HG03378 (cell line): ENCODE measurements around the gene ALG10B.
A peak's percentile ranks its signal among the peaks of the same experiment; 100 is the strongest.
"Not testable (repeated sequence)": the region's sequence is repeated elsewhere in the genome, so short reads cannot be mapped to it uniquely, and the experiment has no call there.

ENCODE experiments used
- ATAC-seq: cut with Tn5 transposase; IDR thresholded peaks from one replicate; pipeline ENCODE4 v1.9.1; 2021; ENCODE audit warnings: mild to moderate bottlenecking, moderate library complexity; ENCODE audit not compliant: unreplicated experiment

Gene ALG10B, protein sequence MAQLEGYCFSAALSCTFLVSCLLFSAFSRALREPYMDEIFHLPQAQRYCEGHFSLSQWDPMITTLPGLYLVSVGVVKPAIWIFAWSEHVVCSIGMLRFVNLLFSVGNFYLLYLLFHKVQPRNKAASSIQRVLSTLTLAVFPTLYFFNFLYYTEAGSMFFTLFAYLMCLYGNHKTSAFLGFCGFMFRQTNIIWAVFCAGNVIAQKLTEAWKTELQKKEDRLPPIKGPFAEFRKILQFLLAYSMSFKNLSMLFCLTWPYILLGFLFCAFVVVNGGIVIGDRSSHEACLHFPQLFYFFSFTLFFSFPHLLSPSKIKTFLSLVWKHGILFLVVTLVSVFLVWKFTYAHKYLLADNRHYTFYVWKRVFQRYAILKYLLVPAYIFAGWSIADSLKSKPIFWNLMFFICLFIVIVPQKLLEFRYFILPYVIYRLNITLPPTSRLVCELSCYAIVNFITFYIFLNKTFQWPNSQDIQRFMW

GRCh38 chr12:38316391-38317129, at the start of gene ALG10B:
ALG10B (plus strand) TSS chr12:38316774; CDS start chr12:38316894, 120 bp downstream.
- peak; percentile 100 for ATAC-seq

DNA sequence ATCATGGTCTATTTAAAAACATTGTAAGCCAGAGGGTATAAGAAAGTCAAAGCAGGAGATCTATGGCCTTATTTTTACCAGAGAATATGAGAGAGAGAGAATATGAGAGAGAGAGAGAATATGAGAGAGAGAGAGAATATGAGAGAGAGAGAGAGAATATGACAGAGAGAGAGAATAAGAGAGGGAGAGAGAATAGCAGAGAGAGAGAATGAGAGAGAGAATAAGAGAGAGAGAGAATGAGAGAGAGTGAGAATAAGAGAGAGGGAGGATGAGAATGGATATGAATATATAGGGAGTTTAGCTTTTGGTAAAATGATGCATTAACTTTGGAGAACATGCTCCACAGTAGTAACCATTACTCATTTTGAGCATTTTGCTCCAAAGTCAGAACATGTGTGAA, 48.0 kb upstream of the ALG10B start:
- no peak for ATAC-seq

- ATAC-seq = no peak
Measured at GRCh38 chr12:38269897-38270296, 46.7 kb upstream of the ALG10B start.

DNA sequence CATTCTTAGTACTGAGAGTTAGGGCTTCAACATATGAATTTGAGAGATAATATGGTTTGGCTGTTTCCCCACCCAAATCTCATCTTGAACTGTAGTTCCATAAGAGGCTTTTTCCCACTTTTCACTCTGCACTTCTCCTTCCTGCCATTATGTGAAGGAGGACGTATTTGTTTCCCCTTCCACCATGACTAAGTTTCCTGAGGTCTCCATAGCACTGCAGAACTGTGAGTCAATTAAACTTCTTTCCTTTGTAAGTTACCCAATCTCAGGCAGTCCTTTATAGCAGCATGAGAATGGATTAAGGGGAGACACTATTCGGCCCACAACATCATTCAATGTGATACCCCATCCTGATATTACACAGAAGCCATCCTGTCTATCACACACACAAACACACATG, 36.8 kb upstream of the ALG10B start:
- no peak for ATAC-seq

DNA sequence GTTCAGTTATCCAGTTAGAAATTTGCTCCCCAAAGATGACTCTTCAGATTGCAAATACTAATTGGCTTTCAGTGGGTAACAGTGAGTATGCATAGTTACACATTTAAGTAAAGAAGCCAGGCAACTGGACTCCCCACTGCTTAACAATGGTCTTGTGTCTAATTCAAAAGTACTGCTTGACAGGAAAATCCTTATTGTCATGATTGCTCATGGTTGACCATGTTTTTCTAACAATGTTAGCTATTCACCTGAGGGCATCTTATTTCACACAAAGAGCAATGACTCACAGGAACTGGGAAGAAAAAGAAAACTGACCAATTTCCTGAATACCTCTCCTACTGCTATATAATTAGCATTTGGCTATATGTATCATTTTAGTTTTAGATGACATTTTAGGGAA, 33.7 kb upstream of the ALG10B start:
- no peak for ATAC-seq

GRCh38 chr12:38289396-38289795, 27.2 kb upstream of the ALG10B start:
- ATAC-seq = no peak

DNA sequence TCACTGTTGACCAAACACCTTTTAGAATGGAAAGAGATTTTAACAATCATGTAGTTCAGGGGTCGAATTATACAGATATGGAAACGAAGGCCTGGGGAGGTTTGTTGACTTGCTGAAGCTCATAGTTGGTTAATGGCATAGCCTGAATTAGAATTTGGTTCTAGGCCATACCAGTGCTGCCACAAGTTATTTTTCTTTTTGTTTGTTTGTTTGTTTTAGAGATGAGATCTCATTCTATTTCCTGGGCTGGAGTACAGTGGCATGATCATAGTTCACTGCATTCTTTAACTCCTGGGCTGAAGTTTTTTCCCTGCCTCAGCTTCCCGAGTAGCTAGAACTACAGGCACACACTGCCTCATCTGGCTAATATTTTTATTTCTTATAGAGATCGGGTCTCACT, 25.4 kb upstream of the ALG10B start:
- no peak for ATAC-seq

DNA sequence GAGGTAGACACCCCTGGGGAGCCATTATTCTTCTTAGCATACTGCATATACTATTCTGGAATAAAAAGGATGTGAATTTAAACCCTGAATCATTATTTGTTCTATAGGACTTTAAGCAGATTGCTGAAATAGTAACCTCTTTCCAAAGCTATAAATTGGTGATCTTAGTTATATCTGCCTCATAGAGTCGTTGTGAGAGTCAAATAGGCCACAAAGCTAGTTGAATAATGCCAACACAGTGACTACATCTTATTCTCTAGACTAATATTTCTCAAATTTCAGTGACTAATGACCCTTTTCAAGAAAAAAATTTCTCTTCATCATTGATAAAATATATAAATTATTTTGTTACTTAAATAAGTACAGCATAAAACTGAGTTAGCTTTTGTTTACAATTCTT, 13.6 kb upstream of the ALG10B start:
- ATAC-seq = not testable (repeated sequence)

GRCh38 chr12:38321966-38322365, 5.4 kb downstream of the ALG10B start:
- ATAC-seq = not testable (repeated sequence)

DNA sequence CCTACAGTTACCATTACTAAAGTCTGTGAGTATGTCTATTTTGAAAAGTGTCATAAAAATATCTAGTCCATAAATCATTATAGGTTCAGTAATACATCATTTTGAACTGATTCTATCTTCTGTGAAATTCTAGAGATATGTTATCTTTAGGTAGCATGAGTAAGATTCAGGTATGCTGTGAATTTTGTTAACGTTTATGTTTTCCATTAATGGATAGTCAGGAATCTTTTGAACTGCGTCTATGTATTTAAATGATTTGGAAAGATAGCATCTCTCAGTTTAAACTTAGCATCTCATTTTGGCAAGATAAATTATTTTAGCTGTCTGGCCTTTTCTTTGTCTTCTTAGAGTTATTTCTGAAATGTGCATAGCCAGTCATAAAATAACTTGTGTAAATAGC, 8.3 kb downstream of the ALG10B start:
- no peak for ATAC-seq

GRCh38 chr12:38327356-38327755, 10.8 kb downstream of the ALG10B start:
- no peak for ATAC-seq

- ATAC-seq = peak; percentile 58
Measured at GRCh38 chr12:38328306-38328895, 11.8 kb downstream of the ALG10B start.

DNA sequence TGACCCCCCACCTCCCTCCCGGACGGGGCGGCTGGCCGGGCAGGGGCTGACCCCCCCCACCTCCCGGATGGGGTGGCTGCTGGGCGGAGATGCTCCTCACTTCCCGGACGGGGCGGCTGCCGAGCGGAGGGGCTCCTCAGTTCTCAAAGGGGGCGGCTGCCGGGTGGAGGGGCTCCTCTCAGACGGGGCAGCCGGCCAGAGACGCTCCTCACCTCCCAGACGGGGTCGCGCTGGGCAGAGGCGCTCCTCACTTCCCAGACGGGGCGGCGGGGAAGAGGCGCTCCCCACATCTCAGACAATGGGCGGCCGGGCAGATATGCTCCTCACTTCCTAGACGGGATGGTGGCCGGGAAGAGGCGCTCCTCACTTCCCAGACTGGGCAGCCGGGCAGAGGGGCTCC, 13.8 kb downstream of the ALG10B start:
- ATAC-seq = not testable (repeated sequence)

GRCh38 chr12:38332814-38333213, 16.2 kb downstream of the ALG10B start:
- no peak for ATAC-seq

DNA sequence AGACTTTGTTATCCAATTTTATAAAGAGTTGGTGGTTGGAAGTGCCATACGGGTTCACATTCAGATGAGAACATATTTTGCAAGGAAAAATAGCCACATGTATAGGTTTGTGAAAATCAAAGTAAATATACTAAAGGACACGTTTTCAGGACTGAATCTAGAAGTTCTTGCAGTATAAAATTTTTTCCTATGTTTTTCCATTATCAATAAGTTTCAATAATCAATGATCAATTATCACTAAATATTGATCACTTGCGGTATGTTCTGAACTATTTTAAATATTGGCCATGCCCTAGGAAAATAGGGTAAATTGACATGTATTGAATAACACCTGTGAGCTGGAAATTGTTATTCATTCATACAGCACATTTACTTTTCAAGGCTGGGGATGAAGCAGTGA, 25.9 kb downstream of the ALG10B start:
- no peak for ATAC-seq

DNA sequence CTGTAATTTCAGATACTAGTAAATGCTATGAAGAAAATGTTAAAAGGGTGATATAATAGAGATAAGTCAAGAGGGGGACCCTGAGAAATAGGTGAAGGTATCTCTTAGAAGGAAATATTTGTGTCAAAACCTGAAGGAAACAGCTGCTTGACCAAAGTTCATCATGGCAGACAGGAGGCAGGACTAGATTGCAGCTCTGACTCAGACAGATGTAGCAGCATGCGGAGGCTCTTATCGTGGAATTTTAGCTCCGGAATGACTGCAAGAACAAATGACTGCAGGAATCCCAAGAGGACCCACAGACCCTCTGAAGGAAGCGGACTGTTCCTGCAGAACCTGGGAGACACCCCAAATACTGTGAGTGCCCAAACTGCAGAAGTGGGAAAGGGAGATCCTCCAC, 26.7 kb downstream of the ALG10B start:
- ATAC-seq = not testable (repeated sequence)

DNA sequence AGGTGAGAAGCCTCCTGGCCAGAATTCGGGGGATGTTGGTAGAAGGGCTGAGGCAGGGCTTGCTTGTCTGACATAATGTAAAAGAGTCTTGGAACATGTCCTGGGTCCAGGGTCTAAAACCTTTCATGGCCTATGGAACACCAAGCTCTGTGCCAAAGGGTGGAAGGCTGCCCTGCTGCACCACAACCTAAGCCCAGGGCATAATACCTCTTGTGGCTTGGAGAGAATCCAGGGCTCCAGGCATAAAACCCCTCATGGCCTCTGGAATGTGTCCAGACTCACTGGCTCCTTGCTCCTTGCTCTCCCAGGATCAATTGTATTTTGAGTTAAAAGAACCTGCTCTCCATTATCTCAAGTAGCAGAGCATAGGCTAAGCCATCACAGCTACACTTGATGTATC, 27.3 kb downstream of the ALG10B start:
- not testable (repeated sequence) for ATAC-seq

- peak; percentile 100 for ATAC-seq
Measured at GRCh38 chr12:38350342-38351174, 34.0 kb downstream of the ALG10B start.

DNA sequence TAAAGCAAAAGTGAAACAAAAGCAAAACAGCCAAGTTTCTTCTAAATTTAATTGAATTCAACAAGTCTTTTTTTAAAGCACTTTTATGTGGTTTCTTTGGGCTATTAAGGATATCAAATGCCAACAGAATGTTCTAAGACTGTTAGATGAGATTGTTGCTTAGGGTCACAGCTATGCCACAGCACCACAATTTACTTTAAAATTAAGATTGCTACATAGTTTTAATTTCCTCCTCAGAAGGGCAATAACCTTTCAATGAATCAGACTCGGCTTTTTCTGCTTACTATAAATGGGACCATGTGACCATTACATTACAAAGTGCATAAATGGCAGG, 34.6 kb downstream of the ALG10B start:
- ATAC-seq = not testable (repeated sequence)

DNA sequence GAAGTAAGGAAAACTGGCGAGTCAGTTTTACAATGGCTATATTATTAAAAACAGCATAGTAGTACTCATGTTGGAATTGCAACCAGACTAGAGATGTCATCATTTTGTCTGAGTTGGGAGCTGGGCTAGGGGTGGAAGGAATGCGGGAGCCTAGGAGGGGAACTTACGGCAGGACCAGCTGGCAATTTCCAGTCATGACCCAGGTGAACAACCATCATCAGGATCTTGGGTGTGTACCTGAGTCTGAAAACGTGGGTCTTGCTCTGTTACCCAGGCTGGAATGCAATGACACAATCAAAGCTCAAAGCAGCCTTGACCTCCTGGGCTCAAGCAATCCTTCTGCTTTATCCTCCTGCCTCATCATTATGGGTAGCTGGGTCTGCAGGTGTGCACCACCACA, 50.9 kb downstream of the ALG10B start:
- ATAC-seq = no peak

- no peak for ATAC-seq
Measured at GRCh38 chr12:38370311-38370710, 53.7 kb downstream of the ALG10B start.
